Activated T-cell treated with anti-CD3 and anti-CD28 coated beads, Interleukin-2, amount 50 U/mL, for 4 hours (primary cell): Measurements from ENCODE around the gene FIBCD1. TPM values are rescaled to one million over a fixed set of nuclear protein-coding genes. Genes with fewer than 3 reads are reported as not detected.

ENCODE experiments used
- total RNA-seq, 3 donors: library from RNA; stranded (reverse); gene quantifications; one replicate each; pipeline ENCODE4 v1.2.1, GENCODE V29; 2021

The FIBCD1 gene
- total RNA-seq, 3 donors from 2014 or later: not detected

Other genes with a start within 250 kb of the FIBCD1 start
- gene EXOSC2, start 245.5 kb downstream of the FIBCD1 start, total RNA-seq: 100 to 1,000 TPM; 112 to 116 (median 113) TPM
- gene ABL1, start 104.0 kb downstream of the FIBCD1 start, total RNA-seq: 10 to 100 TPM; 37.1 to 38.8 (median 38.2) TPM
- gene QRFP, start 42.4 kb downstream of the FIBCD1 start, total RNA-seq: not detected
- gene LAMC3, start 69.9 kb upstream of the FIBCD1 start, total RNA-seq: under 1 TPM; 0.05 to 0.71 (median 0.41) TPM
- 1 to 10 TPM in 1 of 3 donors, under 1 TPM in 2; 0.13 to 2.0 (median 0.27) TPM for gene AIF1L, start 157.3 kb upstream of the FIBCD1 start, total RNA-seq
- gene NUP214, start 186.3 kb upstream of the FIBCD1 start, total RNA-seq: 10 to 100 TPM; 69.7 to 78.6 (median 76.3) TPM